NCI-H446 treated with DMSO at 0.1 percent for 48 hours (cell line): ENCODE results near the gene RGL4.
"Not testable (repeated sequence)": the region's sequence is repeated elsewhere in the genome, so short reads cannot be mapped to it uniquely, and the experiment has no call there.

Source experiments
- DNase-seq: peaks from one replicate; lab custom pipeline; 2025; lab: John Stamatoyannopoulos, UW

RGL4 gene

GRCh38 chr22:23698094-23698493 lies 7.3 kb downstream of the RGL4 start:
- no peak for DNase-seq

GRCh38 chr22:23698673-23699235 lies 7.9 kb downstream of the RGL4 start:
- DNase-seq, result no peak

GRCh38 chr22:23700706-23701105 lies 9.9 kb downstream of the RGL4 start:
- DNase-seq, result no peak

- no peak for DNase-seq
Observed at GRCh38 chr22:23704062-23704461, 13.2 kb downstream of the RGL4 start.

GRCh38 chr22:23704829-23705228 lies 14.0 kb downstream of the RGL4 start:
- DNase-seq, result no peak

- DNase-seq, result no peak
Observed at GRCh38 chr22:23705358-23705757, 14.5 kb downstream of the RGL4 start.

GRCh38 chr22:23708270-23708669 lies 17.5 kb downstream of the RGL4 start:
- no peak for DNase-seq

GRCh38 chr22:23709107-23709506 lies 18.3 kb downstream of the RGL4 start:
- no peak for DNase-seq

- no peak for DNase-seq
Observed at GRCh38 chr22:23712256-23712655, 21.4 kb downstream of the RGL4 start.

- DNase-seq, result no peak
Observed at GRCh38 chr22:23713696-23714595, 23.1 kb downstream of the RGL4 start.

GRCh38 chr22:23714596-23715578 lies 24.1 kb downstream of the RGL4 start:
- DNase-seq, result no peak

- DNase-seq, result no peak
Observed at GRCh38 chr22:23715806-23716375, 25.1 kb downstream of the RGL4 start.

GRCh38 chr22:23716811-23717801 lies 26.3 kb downstream of the RGL4 start:
- peak; percentile 75 for DNase-seq

- no peak for DNase-seq
Observed at GRCh38 chr22:23718371-23719165, 27.8 kb downstream of the RGL4 start.

GRCh38 chr22:23720855-23721254 lies 30.0 kb downstream of the RGL4 start:
- DNase-seq, result no peak

GRCh38 chr22:23722160-23722559 lies 31.3 kb downstream of the RGL4 start:
- DNase-seq, result no peak

GRCh38 chr22:23722724-23723123 lies 31.9 kb downstream of the RGL4 start:
- DNase-seq, result no peak

- not testable (repeated sequence) for DNase-seq
Observed at GRCh38 chr22:23728108-23728507, 37.3 kb downstream of the RGL4 start.

- DNase-seq, result no peak
Observed at GRCh38 chr22:23737696-23738095, 46.9 kb downstream of the RGL4 start.
